Measurements from ENCODE around the gene WDR5B.

- TF ChIP-seq CTCF (IDR thresholded peaks at IDR 0.05) (no peak), ZFX (IDR thresholded peaks at IDR 0.05; ENCODE audit: borderline replicate concordance) (no peak)
Observed at GRCh38 chr3:122387709-122388108, 28.2 kb downstream of the WDR5B start.
